Tibial nerve (tissue), 3 donors: ENCODE results near the gene ODAM.

Source experiments
- POLR2A ChIP-seq, 2 donors: fragments of 450-650 bp; IDR thresholded peaks; one replicate each; pipeline ENCODE4 v1.6.1; 2017; ENCODE audit warnings: antibody characterized with exemption in 2 of 2, mild to moderate bottlenecking in 2 of 2, moderate library complexity in 2 of 2
- TF ChIP-seq, protein P1 (sequence below), 5 experiments: fragments of 200-600 bp in 3 of 5; fragments of 450-650 bp in 2 of 5; sonication (generic) in 3 of 5; IDR thresholded peaks; one replicate each; pipeline ENCODE4 v1.5.1; 2016 to 2019; ENCODE audit warnings: antibody characterized with exemption in 5 of 5, mild to moderate bottlenecking in 3 of 5, moderate library complexity in 2 of 5

- TF ChIP-seq, protein P1, sequence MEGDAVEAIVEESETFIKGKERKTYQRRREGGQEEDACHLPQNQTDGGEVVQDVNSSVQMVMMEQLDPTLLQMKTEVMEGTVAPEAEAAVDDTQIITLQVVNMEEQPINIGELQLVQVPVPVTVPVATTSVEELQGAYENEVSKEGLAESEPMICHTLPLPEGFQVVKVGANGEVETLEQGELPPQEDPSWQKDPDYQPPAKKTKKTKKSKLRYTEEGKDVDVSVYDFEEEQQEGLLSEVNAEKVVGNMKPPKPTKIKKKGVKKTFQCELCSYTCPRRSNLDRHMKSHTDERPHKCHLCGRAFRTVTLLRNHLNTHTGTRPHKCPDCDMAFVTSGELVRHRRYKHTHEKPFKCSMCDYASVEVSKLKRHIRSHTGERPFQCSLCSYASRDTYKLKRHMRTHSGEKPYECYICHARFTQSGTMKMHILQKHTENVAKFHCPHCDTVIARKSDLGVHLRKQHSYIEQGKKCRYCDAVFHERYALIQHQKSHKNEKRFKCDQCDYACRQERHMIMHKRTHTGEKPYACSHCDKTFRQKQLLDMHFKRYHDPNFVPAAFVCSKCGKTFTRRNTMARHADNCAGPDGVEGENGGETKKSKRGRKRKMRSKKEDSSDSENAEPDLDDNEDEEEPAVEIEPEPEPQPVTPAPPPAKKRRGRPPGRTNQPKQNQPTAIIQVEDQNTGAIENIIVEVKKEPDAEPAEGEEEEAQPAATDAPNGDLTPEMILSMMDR (IDR thresholded peaks at IDR 0.05) = no peak
- TF ChIP-seq POLR2A (IDR thresholded peaks at IDR 0.05) = no peak
These were observed 41.6 kb upstream of the ODAM start, which contains the start of gene PRR27 for GRCh38 chr4:70153937-70154336.
